NCI-H82 treated with DMSO at 0.1 percent for 48 hours (cell line): ENCODE measurements around the gene RABGGTA.
"Not testable (repeated sequence)": the region's sequence is repeated elsewhere in the genome, so short reads cannot be mapped to it uniquely, and the experiment has no call there.

Experiments
- DNase-seq: peaks from one replicate; lab custom pipeline; 2025; ENCODE audit not compliant: unreplicated experiment; lab: John Stamatoyannopoulos, UW

The RABGGTA gene

DNA sequence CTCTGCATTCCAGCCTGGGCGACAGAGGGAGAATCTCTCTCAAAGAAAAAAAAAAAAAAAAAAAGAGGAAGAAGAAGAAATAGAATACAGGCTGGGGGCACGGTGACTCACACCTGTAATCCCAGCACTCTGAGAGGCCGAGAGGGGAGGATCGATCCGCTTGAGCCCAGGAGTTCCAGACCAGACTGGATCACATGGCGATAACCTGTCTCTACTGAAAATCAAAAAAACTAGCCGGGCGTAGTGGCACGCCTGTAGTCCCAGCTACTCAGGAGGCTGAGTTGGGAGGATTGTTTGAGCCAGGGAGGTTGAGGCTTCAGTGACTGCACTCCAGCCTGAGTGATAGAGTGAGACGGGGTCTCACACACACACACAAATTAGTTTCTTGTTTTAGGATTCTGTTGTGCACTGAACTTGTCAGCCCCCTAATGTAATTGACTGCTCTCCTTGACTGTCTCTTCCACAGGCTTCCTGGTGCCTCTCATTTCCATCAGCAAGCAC is 28.0 kb downstream of the RABGGTA start:
- DNase-seq: no peak

DNA sequence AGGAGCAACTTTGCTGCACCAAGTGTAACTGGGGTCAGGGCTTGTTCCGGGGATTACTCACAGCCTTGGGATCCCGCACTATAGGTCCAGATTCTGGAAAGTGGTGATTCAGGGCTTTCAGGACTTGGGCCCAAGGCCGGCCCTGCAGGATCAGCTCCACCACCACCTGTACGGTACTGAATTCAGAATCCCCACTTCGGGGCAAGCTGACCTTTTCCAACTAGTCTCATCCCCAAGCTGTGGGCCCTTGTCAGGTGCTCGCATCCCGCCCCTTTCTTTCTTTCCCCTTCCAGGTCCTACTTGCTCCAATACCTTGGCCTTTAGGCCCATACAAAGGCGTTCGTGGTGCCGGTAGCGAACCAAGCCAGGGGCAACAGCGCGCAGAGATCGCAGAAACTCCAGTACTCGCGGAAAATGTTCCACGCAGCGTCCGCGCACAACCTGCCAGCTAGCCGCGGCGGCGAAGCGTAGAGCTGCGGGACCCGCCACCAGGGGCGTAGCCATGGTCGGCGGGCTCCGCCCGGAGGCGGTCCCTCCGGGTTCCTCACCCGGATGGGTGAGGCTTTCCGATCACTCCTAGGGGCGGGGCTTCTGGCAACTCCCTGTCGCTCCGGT is 29.5 kb downstream of the RABGGTA start:
- DNase-seq: peak; percentile 86

DNA sequence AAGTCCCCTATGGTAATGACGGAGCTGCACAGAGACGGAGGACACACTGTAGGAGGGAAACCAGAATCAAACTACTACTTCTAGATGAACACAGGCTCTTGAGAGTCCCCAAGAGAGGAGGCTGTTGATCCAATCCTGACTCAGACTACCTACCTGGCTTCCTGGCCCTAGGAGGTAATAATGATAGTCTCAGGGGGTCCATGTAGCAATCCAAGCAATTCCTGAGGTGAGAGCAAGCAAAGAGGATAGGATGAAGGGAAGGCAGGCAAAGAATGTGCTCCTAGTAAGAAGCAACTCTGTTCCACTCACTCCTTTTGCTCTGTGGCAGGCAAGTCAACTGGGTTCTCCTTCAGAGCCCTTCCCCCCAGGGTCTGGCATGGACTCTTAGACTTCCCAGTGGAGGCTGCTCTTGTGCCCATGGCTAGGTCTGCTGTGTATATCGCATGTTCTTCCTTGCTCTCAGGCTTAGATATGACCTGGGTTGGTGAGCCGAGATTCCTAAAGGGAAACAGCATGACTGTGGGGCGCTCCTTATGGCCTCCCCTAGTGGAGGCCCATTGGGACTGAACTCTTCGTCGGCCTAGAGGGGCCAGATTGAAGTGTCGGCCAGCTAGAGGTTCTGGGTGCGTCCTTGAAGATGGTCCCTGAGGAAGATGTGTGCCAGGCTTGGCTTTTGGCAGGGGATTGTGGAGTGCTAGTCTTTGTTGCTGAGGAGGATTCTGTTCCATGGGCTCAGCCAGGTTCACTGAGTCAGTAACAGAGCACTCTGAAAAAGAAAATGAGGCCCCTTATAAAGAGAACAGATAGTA is 31.1 kb downstream of the RABGGTA start:
- DNase-seq: no peak

DNA sequence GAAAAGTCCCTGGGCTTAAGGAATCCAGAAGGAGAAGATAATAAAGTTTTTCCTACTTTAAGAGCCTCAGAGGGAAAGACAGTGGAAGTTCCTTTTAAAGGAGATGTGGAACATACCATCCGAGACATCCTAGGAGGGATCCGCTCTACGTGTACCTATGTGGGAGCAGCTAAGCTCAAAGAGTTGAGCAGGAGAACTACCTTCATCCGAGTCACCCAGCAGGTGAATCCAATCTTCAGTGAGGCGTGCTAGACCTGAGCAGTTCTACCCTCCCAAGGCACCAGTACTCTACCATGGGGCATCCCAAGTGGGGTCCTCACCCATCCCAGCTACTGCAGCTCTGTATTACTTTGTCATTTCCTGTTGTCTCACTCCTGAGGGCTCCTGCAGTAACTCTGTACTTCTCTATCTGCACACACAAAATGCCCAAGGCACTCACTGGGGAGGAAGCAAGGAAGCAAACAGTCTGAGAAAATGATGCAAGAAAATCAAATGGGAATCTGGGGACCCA is 32.8 kb downstream of the RABGGTA start:
- no peak for DNase-seq

DNA sequence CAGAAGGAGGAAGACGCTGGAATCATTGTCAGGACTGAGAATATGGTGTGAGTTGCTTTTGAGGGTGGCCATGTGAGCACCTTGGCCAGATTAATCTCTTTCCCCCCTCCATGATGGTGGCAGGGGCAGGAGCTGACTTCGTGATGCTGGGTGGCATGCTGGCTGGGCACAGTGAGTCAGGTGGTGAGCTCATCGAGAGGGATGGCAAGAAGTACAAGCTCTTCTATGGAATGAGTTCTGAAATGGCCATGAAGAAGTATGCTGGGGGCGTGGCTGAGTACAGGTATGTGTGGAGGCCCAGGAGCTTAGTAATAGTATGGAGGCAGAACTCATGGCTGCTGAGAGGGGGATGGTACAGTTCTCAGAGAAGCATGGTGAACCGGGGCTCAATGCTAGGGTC is 33.3 kb downstream of the RABGGTA start:
- DNase-seq: no peak

GRCh38 chr14:24237463-24237955 is 33.9 kb downstream of the RABGGTA start:
- no peak for DNase-seq

DNA sequence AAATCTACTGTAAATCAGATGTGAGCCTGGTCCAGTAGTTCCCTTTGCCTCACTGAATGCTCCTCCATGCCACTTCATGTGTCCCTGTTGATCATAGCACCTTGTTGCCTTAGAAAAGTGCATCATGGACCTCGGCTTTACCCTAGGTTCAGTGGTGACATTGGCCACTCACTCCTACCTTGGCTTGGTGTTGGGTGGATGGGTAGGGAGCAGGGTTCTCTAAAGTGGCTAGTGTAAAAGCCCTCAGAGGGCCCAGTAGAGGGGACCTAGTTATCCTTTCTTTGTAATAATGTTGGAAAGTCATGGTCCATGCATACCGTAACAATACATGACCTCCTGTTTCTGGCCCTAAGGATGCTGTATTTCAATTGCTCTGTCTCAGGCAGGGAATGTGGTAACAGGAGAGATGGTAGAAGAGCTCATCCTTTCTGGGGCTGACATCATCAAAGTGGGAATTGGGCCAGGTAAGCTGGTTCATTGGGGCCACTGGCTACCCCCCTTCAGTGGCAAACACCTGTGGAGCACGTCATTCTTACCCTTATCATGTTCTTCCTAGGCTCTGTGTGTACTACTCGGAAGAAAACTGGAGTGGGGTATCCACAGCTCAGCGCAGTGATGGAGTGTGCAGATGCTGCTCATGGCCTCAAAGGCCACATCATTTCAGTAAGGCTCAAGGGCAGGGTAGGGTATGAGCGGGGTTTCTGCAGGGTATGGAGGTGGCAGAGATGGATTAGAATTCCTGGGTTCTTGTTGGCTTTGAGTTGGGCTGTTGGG is 34.5 kb downstream of the RABGGTA start:
- no peak for DNase-seq

GRCh38 chr14:24235804-24236688 is 35.4 kb downstream of the RABGGTA start:
- DNase-seq: no peak

DNA sequence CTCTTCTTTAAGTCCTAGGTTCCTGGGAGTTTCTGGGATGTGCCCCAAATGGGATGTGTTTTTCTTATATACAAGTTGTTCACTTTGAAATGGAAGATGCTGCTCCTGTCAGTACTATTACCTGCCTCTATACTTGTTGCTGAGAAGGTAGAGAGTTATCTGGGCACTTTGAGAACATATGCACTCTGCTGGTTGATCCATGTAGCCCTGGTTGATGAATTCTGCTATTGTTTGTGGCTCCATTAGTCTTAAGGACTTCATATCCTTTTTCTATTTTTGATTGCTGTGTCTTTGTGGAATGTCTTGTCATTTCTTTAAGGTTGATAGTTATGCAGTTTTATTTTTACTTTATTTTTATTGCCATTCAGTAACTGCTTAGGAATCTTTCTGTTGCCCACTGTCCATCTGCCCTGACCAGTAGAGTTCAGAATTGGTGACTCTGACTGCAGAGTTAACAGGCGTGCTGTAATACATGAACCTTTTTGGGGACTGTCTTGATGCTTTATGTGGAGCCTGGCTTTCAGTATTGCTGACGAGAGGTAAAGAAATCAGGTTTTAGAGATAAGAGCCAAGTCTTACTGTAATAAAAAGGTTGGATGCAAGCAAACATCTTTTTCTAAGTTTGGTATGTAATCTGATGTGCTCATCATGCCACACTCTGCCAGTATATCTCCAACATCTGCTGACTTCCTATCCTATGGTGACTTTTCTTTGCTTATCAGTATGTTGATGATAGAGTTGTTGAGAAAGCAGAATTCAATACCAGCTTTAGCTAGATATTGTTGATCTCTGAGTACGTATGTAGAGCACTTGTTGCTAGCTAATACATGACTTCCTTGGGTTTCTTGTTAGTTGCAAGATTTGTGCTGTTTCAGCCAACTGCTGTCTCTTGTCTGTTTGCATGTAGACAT is 37.0 kb downstream of the RABGGTA start:
- DNase-seq: no peak

DNA sequence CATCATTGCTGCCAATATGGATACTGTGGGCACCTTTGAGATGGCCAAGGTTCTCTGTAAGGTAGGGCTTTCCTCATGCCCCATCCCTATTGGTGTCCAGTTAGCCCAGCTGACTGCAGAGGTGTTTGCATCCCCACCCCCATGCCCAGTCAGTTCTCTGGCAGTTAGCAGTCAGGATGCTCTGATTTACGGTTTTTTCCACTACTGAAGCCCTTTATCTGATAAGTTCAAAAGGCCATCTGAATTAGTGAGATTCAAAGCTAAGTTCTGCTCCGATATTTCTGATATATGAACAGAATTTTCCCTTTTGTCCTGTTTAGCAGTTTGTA is 37.9 kb downstream of the RABGGTA start:
- no peak for DNase-seq

- peak; percentile 58 for DNase-seq
These were observed 38.5 kb downstream of the RABGGTA start, which contains the start of gene GMPR2 for GRCh38 chr14:24232645-24233537. Gene GMPR2, plus strand, starts transcription at chr14:24232929. Its CDS starts 325 bp downstream, at chr14:24233254.

- DNase-seq: peak; percentile 58
These were observed 39.2 kb downstream of the RABGGTA start, which contains the start of gene NEDD8 for GRCh38 chr14:24232121-24232644. Gene NEDD8, minus strand, starts transcription at chr14:24232367. Its CDS starts 100 bp downstream, at chr14:24232267.

DNA sequence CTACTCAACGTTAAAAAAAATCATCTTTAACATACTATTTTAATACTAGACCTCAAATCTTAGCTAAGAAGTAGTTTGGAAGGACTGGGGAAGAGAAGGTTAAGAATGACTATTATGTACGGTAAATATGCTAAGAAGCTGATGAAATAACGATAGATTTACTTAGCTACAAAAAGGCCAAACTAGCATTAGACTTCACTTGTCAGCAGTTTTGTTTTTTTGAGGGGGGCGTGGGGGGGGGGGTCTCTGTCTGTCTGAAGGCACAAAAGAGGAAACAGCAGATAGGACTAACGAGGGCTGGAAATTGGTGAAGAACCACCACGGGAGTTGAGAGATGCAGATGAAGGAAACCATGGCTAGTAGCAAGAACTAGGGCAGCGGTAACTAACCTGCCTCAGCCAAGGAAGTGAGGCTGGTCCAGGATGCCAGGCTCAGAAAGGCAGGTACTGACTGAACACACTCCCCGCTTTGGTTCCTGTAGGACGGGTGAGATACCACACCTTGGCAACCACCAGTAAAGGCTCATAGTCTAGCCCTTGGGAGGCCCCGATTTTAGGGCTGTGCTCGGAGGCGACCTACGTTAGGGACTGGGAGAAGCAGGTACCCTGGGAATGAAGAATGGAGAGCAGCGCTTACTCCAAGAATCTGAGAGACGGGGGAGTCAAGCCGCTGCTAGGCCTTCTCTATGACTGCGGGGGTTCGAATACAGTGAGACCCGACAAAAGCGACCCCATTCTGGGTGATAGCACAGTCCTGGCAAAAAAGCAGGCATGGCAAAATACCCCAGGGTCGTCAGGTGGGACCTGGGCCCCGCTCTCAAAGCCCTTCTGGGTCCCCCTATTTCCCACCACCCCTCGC is 39.9 kb downstream of the RABGGTA start:
- DNase-seq: no peak

DNA sequence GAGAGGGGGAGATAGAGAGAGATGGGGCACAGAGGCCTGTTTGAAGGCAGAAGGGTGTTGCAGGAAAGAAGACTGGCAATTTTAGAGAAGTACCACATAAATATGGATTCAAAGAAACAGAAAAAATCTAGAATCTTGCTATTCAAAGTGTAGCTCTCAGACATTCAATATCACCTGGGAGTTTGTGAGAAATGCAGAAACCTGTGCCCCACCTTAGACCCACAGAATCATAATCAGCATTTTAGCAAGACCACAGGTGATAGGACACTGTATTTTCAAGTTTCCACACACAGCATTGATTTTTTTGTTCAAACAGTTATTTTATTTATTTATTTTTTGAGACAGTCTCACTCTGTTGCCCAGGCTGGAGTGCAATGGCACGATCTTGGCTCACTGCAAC is 42.5 kb downstream of the RABGGTA start:
- no peak for DNase-seq

DNA sequence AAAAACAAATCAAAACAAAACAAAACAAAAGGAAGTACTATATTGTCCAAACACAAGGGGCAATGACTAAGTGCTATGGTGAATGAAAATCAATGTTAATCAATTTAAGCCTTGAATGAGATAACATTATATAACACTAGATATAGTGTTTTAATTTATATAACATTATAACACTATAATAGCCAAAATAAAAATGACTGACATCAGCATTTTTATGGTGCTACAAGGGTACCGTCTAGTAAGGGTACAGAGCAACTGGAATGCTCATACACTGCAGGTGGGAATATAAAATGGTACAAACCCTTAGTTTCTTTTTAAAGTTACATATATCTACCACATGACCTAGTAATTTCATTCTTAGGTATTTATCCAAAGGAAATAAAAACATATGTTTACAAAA is 44.9 kb downstream of the RABGGTA start:
- DNase-seq: no peak

GRCh38 chr14:24224618-24225071 is 46.8 kb downstream of the RABGGTA start:
- DNase-seq: no peak

DNA sequence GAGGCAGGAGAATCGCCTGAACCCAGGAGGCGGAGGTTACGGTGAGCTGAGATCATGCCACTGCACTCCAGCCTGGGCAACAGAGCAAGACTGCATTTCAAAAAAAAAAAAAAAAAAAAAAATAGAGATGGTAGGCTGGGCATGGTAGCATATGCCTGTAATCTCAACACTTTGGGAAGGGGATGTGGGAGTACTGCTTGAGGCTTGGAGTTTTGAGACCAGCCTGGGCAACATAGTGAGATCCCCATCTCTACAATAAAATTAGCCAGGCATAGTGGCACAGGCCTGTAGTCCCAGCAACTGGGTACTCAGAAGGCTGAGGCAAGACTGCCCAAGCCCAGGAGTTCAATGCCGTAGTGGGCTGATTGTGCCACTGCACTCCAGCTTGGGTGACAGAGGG is 48.4 kb downstream of the RABGGTA start:
- not testable (repeated sequence) for DNase-seq
